H1 (cell line): ENCODE results near the gene FAM131A. TPM values are rescaled to one million over a fixed set of nuclear protein-coding genes. Genes with fewer than 3 reads are reported as not detected.
A peak's percentile ranks its signal among the peaks of the same experiment; 100 is the strongest.

Experiments
- CTCF ChIA-PET: fragments of 300-600 bp; sonication (Branson Sonifier 250); formaldehyde crosslinking; loops from one replicate; lab custom pipeline; 2021; ENCODE audit not compliant: partially characterized antibody; lab: Charles Lee
- POLR2A ChIA-PET: fragments of 300-600 bp; sonication (Branson Sonifier 250); formaldehyde crosslinking; loops from one replicate; lab custom pipeline; 2021; ENCODE audit warnings: inconsistent platforms; ENCODE audit not compliant: partially characterized antibody; lab: Charles Lee
- DNase-seq, 2 experiments: peaks; one replicate each; pipeline versions ENCODE4 v3.0.0 to v3.0.0-alpha.2; 2010 to 2022; ENCODE audit warnings: low spot score in 2 of 2, low read depth in 1 of 2, mixed read lengths in 1 of 2
- FAIRE-seq: peaks from 2 replicates; lab custom pipeline; 2011; peaks lifted over from hg19 to GRCh38; lab: Jason Lieb, UNC
- H2AFZ ChIP-seq: 2 replicates; pipeline ENCODE4 v1.8.1; 2012; ENCODE audit warnings: low read length, inconsistent platforms
- H2AK5ac ChIP-seq: 2 replicates; pipeline ENCODE4 v1.6.1; 2013; ENCODE audit warnings: low read depth, low read length
- H2BK120ac ChIP-seq: replicated peaks from 2 replicates; pipeline ENCODE3; 2013; ENCODE audit warnings: low read depth, low read length, inconsistent platforms
- H2BK12ac ChIP-seq: 2 replicates; pipeline ENCODE4 v1.6.1; 2013; ENCODE audit warnings: low read depth, low read length
- H2BK15ac ChIP-seq: 2 replicates; pipeline ENCODE4 v1.6.1; 2013; ENCODE audit warnings: low read length
- H2BK20ac ChIP-seq: 2 replicates; pipeline ENCODE4 v1.6.1; 2013; ENCODE audit warnings: low read length
- H2BK5ac ChIP-seq: 2 replicates; pipeline ENCODE4 v1.6.1; 2013; ENCODE audit warnings: low read depth, low read length
- H3K14ac ChIP-seq: 2 replicates; pipeline ENCODE4 v1.6.1; 2013; ENCODE audit warnings: inconsistent platforms; ENCODE audit not compliant: insufficient read length
- H3K18ac ChIP-seq: 2 replicates; pipeline ENCODE4 v1.6.1; 2013; ENCODE audit warnings: low read length; ENCODE audit errors: extremely low read depth
- H3K23ac ChIP-seq: 2 replicates; pipeline ENCODE4 v1.6.1; 2013; ENCODE audit warnings: inconsistent platforms; ENCODE audit not compliant: insufficient read length
- H3K23me2 ChIP-seq: 2 replicates; pipeline ENCODE4 v1.6.1; 2013; ENCODE audit warnings: low read depth, low read length
- H3K27ac ChIP-seq: 2 replicates; pipeline ENCODE4 v1.6.1; 2011; ENCODE audit warnings: low read depth, low read length, inconsistent platforms
- H3K27me3 ChIP-seq, 4 experiments: replicated peaks in 1 of 4; 1 replicate in 1 of 4; 2 replicates in 3 of 4; pipeline versions ENCODE4 v1.6.1 to v1.8.1; 2011 to 2013; ENCODE audit warnings: low read length in 3 of 4, mild to moderate bottlenecking in 3 of 4, inconsistent platforms in 2 of 4, mixed read lengths in 2 of 4, moderate library complexity in 1 of 4; ENCODE audit not compliant: control insufficient read depth in 3 of 4, insufficient read depth in 3 of 4; ENCODE audit errors: extremely low read depth in 1 of 4
- H3K36me3 ChIP-seq, 4 experiments: 2 replicates each; pipeline versions ENCODE4 v1.6.1 to v1.8.1; 2011 to 2013; ENCODE audit warnings: mild to moderate bottlenecking in 4 of 4, low read length in 3 of 4, moderate library complexity in 2 of 4, control low read depth in 1 of 4, inconsistent platforms in 1 of 4; ENCODE audit not compliant: insufficient read depth in 4 of 4, control insufficient read depth in 2 of 4
- H3K4ac ChIP-seq: replicated peaks from 2 replicates; pipeline ENCODE3; 2013; ENCODE audit warnings: low read length, low read depth, mixed read lengths, inconsistent platforms; ENCODE audit not compliant: insufficient read length
- H3K4me1 ChIP-seq, 4 experiments: replicated peaks in 1 of 4; 1 replicate in 1 of 4; 2 replicates in 3 of 4; pipeline versions ENCODE4 v1.6.1 to v1.8.1; 2011 to 2013; ENCODE audit warnings: low read length in 3 of 4, inconsistent platforms in 2 of 4, mixed read lengths in 1 of 4; ENCODE audit not compliant: insufficient read depth in 4 of 4, control insufficient read depth in 3 of 4
- H3K4me2 ChIP-seq, 2 experiments: 2 replicates each; pipeline versions ENCODE4 v1.6.1 to v1.8.1; 2011 to 2013; ENCODE audit warnings: low read depth in 2 of 2, low read length in 2 of 2, control low read depth in 1 of 2, inconsistent platforms in 1 of 2, mild to moderate bottlenecking in 1 of 2; ENCODE audit not compliant: insufficient read depth in 1 of 2
- H3K4me3 ChIP-seq, 4 experiments: fragments of 200-600, 300-600 bp in 1 of 4; sonication (generic), shearing (Covaris generic), sonication (Bioruptor Twin) in 1 of 4; 2 replicates each; pipeline versions ENCODE4 v1.5.1 to v1.8.1; 2011 to 2016; ENCODE audit warnings: low read length in 4 of 4, low read depth in 3 of 4, control low read depth in 2 of 4, inconsistent platforms in 2 of 4, mild to moderate bottlenecking in 2 of 4, mixed read lengths in 1 of 4, moderate library complexity in 1 of 4; ENCODE audit not compliant: insufficient read depth in 2 of 4; ENCODE audit errors: extremely low read depth in 1 of 4
- H3K56ac ChIP-seq: replicated peaks from 2 replicates; pipeline ENCODE3; 2013; ENCODE audit warnings: low read depth, mild to moderate bottlenecking, mixed read lengths, low read length, inconsistent platforms; ENCODE audit not compliant: insufficient read length
- H3K79me1 ChIP-seq: 2 replicates; pipeline ENCODE4 v1.6.1; 2013; ENCODE audit warnings: low read depth, low read length, control low read depth
- H3K79me2 ChIP-seq, 2 experiments: 2 replicates each; pipeline versions ENCODE4 v1.6.1 to v1.8.1; 2012 to 2013; ENCODE audit warnings: low read length in 2 of 2, mild to moderate bottlenecking in 2 of 2, inconsistent platforms in 1 of 2; ENCODE audit not compliant: insufficient read depth in 2 of 2, control insufficient read depth in 1 of 2
- H3K9ac ChIP-seq, 4 experiments: replicated peaks in 1 of 4; 1 replicate in 1 of 4; 2 replicates in 3 of 4; pipeline versions ENCODE4 v1.6.1 to v1.8.1; 2011 to 2013; ENCODE audit warnings: low read depth in 3 of 4, low read length in 3 of 4, control low read depth in 2 of 4, mild to moderate bottlenecking in 2 of 4, moderate library complexity in 2 of 4, inconsistent platforms in 1 of 4; ENCODE audit errors: extremely low read depth in 1 of 4
- H3K9me3 ChIP-seq, 2 experiments: 2 replicates each; pipeline versions ENCODE4 v1.6.1 to v1.8.1; 2012 to 2013; ENCODE audit warnings: mild to moderate bottlenecking in 2 of 2, moderate library complexity in 2 of 2, control low read depth in 1 of 2, inconsistent platforms in 1 of 2, low read depth in 1 of 2, low read length in 1 of 2, mixed read lengths in 1 of 2; ENCODE audit not compliant: insufficient read depth in 2 of 2
- H4K20me1 ChIP-seq, 2 experiments: replicated peaks in 1 of 2; 2 replicates each; pipeline versions ENCODE3 to v1.8.1; 2011 to 2013; ENCODE audit warnings: inconsistent platforms in 2 of 2, low read length in 2 of 2, mild to moderate bottlenecking in 1 of 2; ENCODE audit not compliant: insufficient read depth in 2 of 2, control insufficient read depth in 1 of 2
- H4K5ac ChIP-seq: 2 replicates; pipeline ENCODE4 v1.6.1; 2013; ENCODE audit warnings: low read length, low read depth, mixed read lengths, inconsistent platforms; ENCODE audit not compliant: insufficient read length
- H4K8ac ChIP-seq: 2 replicates; pipeline ENCODE4 v1.8.0; 2013; ENCODE audit warnings: mild to moderate bottlenecking, moderate library complexity, low read length, inconsistent platforms; ENCODE audit not compliant: insufficient read depth; ENCODE audit errors: extremely low read depth
- H4K91ac ChIP-seq: replicated peaks from 2 replicates; pipeline ENCODE3; 2013; ENCODE audit warnings: low read length, mixed read lengths, inconsistent platforms; ENCODE audit not compliant: insufficient read length
- CBX5 ChIP-seq: fragments of 300-800, 300-1000 bp; sonication (generic); IDR thresholded peaks from 2 replicates; pipeline ENCODE4 v1.7.1; 2016; ENCODE audit warnings: antibody characterized with exemption, low read length, low read depth
- E2F6 ChIP-seq: IDR thresholded peaks from 2 replicates; pipeline ENCODE4 v1.6.1; 2012; ENCODE audit warnings: inconsistent platforms
- GABPA ChIP-seq: IDR thresholded peaks from 2 replicates; pipeline ENCODE4 v1.6.1; 2011; ENCODE audit warnings: mild to moderate bottlenecking, low read length, moderate library complexity, borderline replicate concordance; ENCODE audit not compliant: insufficient read depth
- GTF2F1 ChIP-seq: IDR thresholded peaks from 2 replicates; pipeline ENCODE4 v1.6.1; 2012; ENCODE audit warnings: low read depth, low read length, improper control_type of control experiment, borderline replicate concordance
- HDAC6 ChIP-seq: IDR thresholded peaks from one replicate; pipeline ENCODE4 v1.7.1; 2012; ENCODE audit warnings: low read depth, mild to moderate bottlenecking, inconsistent platforms, low read length, moderate library complexity
- JUND ChIP-seq: IDR thresholded peaks from 2 replicates; pipeline ENCODE4 v1.6.1; 2011; ENCODE audit warnings: mild to moderate bottlenecking, improper control_type of control experiment, low read length
- MAX ChIP-seq: IDR thresholded peaks from 2 replicates; pipeline ENCODE4 v1.6.1; 2012; ENCODE audit warnings: inconsistent platforms
- POLR2AphosphoS5 ChIP-seq: IDR thresholded peaks from 2 replicates; pipeline ENCODE4 v1.6.1; 2011; ENCODE audit warnings: low read depth, low read length
- RXRA ChIP-seq: IDR thresholded peaks from 2 replicates; pipeline ENCODE4 v1.6.1; 2011; ENCODE audit warnings: low read depth, mild to moderate bottlenecking, low read length, moderate library complexity; ENCODE audit not compliant: insufficient read depth
- SAP30 ChIP-seq: fragments of 300-600 bp; sonication (generic); IDR thresholded peaks from 2 replicates; pipeline ENCODE4 v1.7.1; 2012; ENCODE audit warnings: low read length, moderate library complexity, mild to moderate bottlenecking, inconsistent platforms; ENCODE audit not compliant: insufficient read depth, insufficient replicate concordance
- SIRT6 ChIP-seq: IDR thresholded peaks from one replicate; pipeline ENCODE4 v1.7.1; 2012; ENCODE audit warnings: low read length, inconsistent platforms
- SIX5 ChIP-seq: IDR thresholded peaks from 2 replicates; pipeline ENCODE4 v1.6.1; 2011; ENCODE audit warnings: mild to moderate bottlenecking, low read depth, low read length
- SP4 ChIP-seq: IDR thresholded peaks from 2 replicates; pipeline ENCODE4 v1.6.1; 2012; ENCODE audit warnings: low read length, inconsistent platforms
- TBP ChIP-seq: IDR thresholded peaks from 2 replicates; pipeline ENCODE4 v1.6.1; 2011; ENCODE audit warnings: low read depth, low read length, improper control_type of control experiment
- YY1 ChIP-seq: IDR thresholded peaks from 2 replicates; pipeline ENCODE4 v1.6.1; 2011; ENCODE audit warnings: low read depth, mild to moderate bottlenecking, low read length
- WGBS, 2 experiments: shearing (Covaris generic) in 1 of 2; methylation state at CpG; one replicate each; pipeline versions ENCODE4 v1.1.6 to v1.1.7; 2013 to 2015; ENCODE audit warnings: low lambda C conversion rate in 2 of 2, mixed read lengths in 2 of 2, inconsistent platforms in 1 of 2, low coverage in 1 of 2, missing lambda C conversion rate in 1 of 2; ENCODE audit not compliant: insufficient replicate concordance in 2 of 2, insufficient coverage in 1 of 2, insufficient read length in 1 of 2; ENCODE audit errors: extremely low coverage in 1 of 2, missing lambda C conversion rate in 1 of 2; 5-methylcytosine and 5-hydroxymethylcytosine counted together
- polyA plus RNA-seq, 7 experiments: library from polyadenylated mRNA; depleted of rRNA in 3 of 7; stranded (reverse) in 5 of 7; unstranded in 2 of 7; fragments of >200 nt in 5 of 7; fragments of 200-250 nt in 2 of 7; gene quantifications; 1 replicate in 5 of 7; 2 replicates in 1 of 7; 4 replicates in 1 of 7; pipeline versions ENCODE4 v1.2.1 to v1.2.3, GENCODE V29; 2011 to 2013; ENCODE audit warnings: missing spikeins in 2 of 7, mixed read lengths in 2 of 7
- total RNA-seq: library from RNA; stranded (reverse); fragmentation: NEBNext Ultra II Directional; extraction: Animal tissue kit (Norgen Biotek cat#: 25700); gene quantifications from 2 replicates; pipeline ENCODE4 v1.2.1, GENCODE V29; 2021

The FAM131A gene
- total and polyA plus RNA-seq, 2 of the 8 experiments (the other 6 are each of a cell fraction or from before 2014, with no cell fraction given), result 16.0 to 21.9 TPM

- ChIA-PET CTCF (interaction anchor here (1.0 to 1.5 kb wide), 2 partner anchors 23 to 25 kb away, joined by 3 to 4 read pairs; no protein-coding TSS in a partner anchor), POLR2A (no interaction called here)
- Histone ChIP-seq H3K14ac (no peak overlapping the region), H2BK120ac (no peak overlapping the region), H3K23me2 (no peaks in the 10 kb centered on the region), H3K79me2 (no peaks in the 10 kb centered on the region), H3K4me1 (peaks cover 0 to 2% (median 0%) of the 10 kb centered on the region in 4 experiments; a peak in 1 of 7 replicates), H3K4me2 (no peak overlapping the region), H4K8ac (peak overlapping the region; percentile 25; the same call in 1 of the 2 replicates), H2BK5ac (no peak overlapping the region), H3K18ac (no peak overlapping the region), H3K79me1 (no peaks in the 10 kb centered on the region), H3K56ac (no peak overlapping the region), H4K20me1 (no peaks in the 10 kb centered on the region), H2AFZ (0 out of 2 replicates have a peak overlapping the region, but pooled peaks have one; percentile 34), H3K36me3 (no peaks in the 10 kb centered on the region), H3K4me3 (no peak overlapping the region), H2BK15ac (no peak overlapping the region), H4K91ac (no peak overlapping the region), H3K27ac (no peak overlapping the region), H3K9me3 (no peaks in the 10 kb centered on the region), H2BK20ac (no peak overlapping the region), H3K27me3 (no peaks in the 10 kb centered on the region), H2BK12ac (no peak overlapping the region), H3K23ac (no peak overlapping the region), H3K9ac (no peak overlapping the region), H4K5ac (no peak overlapping the region), H2AK5ac (no peak overlapping the region), H3K4ac (no peak overlapping the region)
- DNase-seq, result no peak
- FAIRE-seq, result no peak
- WGBS, 2 experiments, result 84% methylated on average over 5 of the region's 5 CpGs; no CpG with 5 or more reads in 1 of the 2 experiments
- TF ChIP-seq YY1, result no peak
- no peak for TF ChIP-seq TBP
- no peak for TF ChIP-seq SIX5
- TF ChIP-seq POLR2AphosphoS5, result no peak
- TF ChIP-seq GTF2F1, result no peak
- TF ChIP-seq SP4, result no peak
- no peak for TF ChIP-seq SIRT6
- TF ChIP-seq MAX, result no peak
- TF ChIP-seq HDAC6, result no peak
- no peak for TF ChIP-seq JUND
- TF ChIP-seq SAP30, result no peak
- no peak for TF ChIP-seq GABPA
- no peak for TF ChIP-seq E2F6
- TF ChIP-seq CBX5, result no peak
- no peak for TF ChIP-seq RXRA
Observed at GRCh38 chr3:184395320-184395660, 57.9 kb downstream of the FAM131A start.
